Mononuclear cell (primary cell): ENCODE measurements around the gene HPF1. TPM values are rescaled to one million over a fixed set of nuclear protein-coding genes. Genes with fewer than 3 reads are reported as not detected.

Source experiments
- H3K27me3 ChIP-seq: 2 replicates; pipeline ENCODE4 v1.6.0; 2011; ENCODE audit warnings: low read length, control low read depth; ENCODE audit not compliant: insufficient read depth
- H3K4me1 ChIP-seq: 2 replicates; pipeline ENCODE4 v1.5.1; 2011; ENCODE audit warnings: mild to moderate bottlenecking, low read length, control low read depth; ENCODE audit not compliant: insufficient read depth
- H3K4me3 ChIP-seq: 2 replicates; pipeline ENCODE4 v1.5.1; 2011; ENCODE audit warnings: mild to moderate bottlenecking, low read length, moderate library complexity
- H3K9me3 ChIP-seq: 2 replicates; pipeline ENCODE4 v1.5.1; 2011; ENCODE audit warnings: low read depth, mild to moderate bottlenecking, control low read depth, low read length
- total RNA-seq: library from RNA; depleted of rRNA; stranded (reverse); fragments of >200 nt; gene quantifications from one replicate; pipeline ENCODE4 v1.2.3, GENCODE V29; 2012

Gene HPF1
- total RNA-seq, 1 donor, result 4.5 TPM

GRCh38 chr4:169707958-169708643 is 49.6 kb downstream of the HPF1 start:
- Histone ChIP-seq H3K9me3 (no peaks in the 10 kb centered on the region), H3K27me3 (no peaks in the 10 kb centered on the region), H3K4me1 (no peaks in the 10 kb centered on the region), H3K4me3 (no peak overlapping the region)

- no peak overlapping the region for H3K4me3 ChIP-seq
- no peaks in the 10 kb centered on the region for H3K27me3 ChIP-seq
- H3K9me3 ChIP-seq, result no peaks in the 10 kb centered on the region
- no peaks in the 10 kb centered on the region for H3K4me1 ChIP-seq
Observed at GRCh38 chr4:169698331-169698730, 59.4 kb downstream of the HPF1 start.

GRCh38 chr4:169690787-169691186 is 67.0 kb downstream of the HPF1 start:
- no peak overlapping the region for H3K4me3 ChIP-seq
- H3K27me3 ChIP-seq, result no peaks in the 10 kb centered on the region
- no peaks in the 10 kb centered on the region for H3K9me3 ChIP-seq
- no peaks in the 10 kb centered on the region for H3K4me1 ChIP-seq

GRCh38 chr4:169689681-169690080 is 68.1 kb downstream of the HPF1 start:
- H3K4me1 ChIP-seq, result no peaks in the 10 kb centered on the region
- H3K9me3 ChIP-seq, result no peaks in the 10 kb centered on the region

GRCh38 chr4:169682372-169683047 is 75.2 kb downstream of the HPF1 start:
- Histone ChIP-seq H3K4me3 (no peak overlapping the region), H3K4me1 (no peaks in the 10 kb centered on the region), H3K9me3 (no peaks in the 10 kb centered on the region), H3K27me3 (no peaks in the 10 kb centered on the region)

More at GRCh38 chr4:169689681-169690080, 68.1 kb downstream of the HPF1 start:
- H3K27me3 ChIP-seq, result no peaks in the 10 kb centered on the region
- no peak overlapping the region for H3K4me3 ChIP-seq

Other genes with a start within 250 kb of the HPF1 start
- 6.0 TPM for gene NEK1, start 145.4 kb downstream of the HPF1 start, total RNA-seq
- gene CLCN3, start 137.4 kb downstream of the HPF1 start, total RNA-seq, result 12.8 TPM